Calu3 (cell line): ENCODE measurements around the gene UFSP1. TPM values are rescaled to one million over a fixed set of nuclear protein-coding genes. Genes with fewer than 3 reads are reported as not detected.
"Not testable (repeated sequence)": the region's sequence is repeated elsewhere in the genome, so short reads cannot be mapped to it uniquely, and the experiment has no call there.

Experiments
- BruUV-seq: library from RNA; stranded (reverse); fragments of 400-500 nt; replicated peaks from 2 replicates; lab custom pipeline; 2021; lab: Mats Ljungman, UMichigan
- CTCF ChIA-PET: fragments of 300-600 bp; sonication (Branson Sonifier 250); formaldehyde crosslinking; loops from one replicate; lab custom pipeline; 2022; ENCODE audit warnings: antibody characterized with exemption; lab: Charles Lee
- DNase-seq: peaks from one replicate; pipeline ENCODE4 v3.0.0; 2022
- H3K27ac Mint-ChIP-seq: one replicate; pipeline ENCODE4 v1.8.0; 2022; ENCODE audit warnings: mixed read lengths; ENCODE audit not compliant: unreplicated experiment
- H3K27me3 Mint-ChIP-seq: one replicate; pipeline ENCODE4 v1.8.0; 2022; ENCODE audit warnings: mixed read lengths; ENCODE audit not compliant: unreplicated experiment
- H3K36me3 Mint-ChIP-seq: one replicate; pipeline ENCODE4 v1.8.0; 2022; ENCODE audit warnings: mild to moderate bottlenecking, moderate library complexity, mixed read lengths; ENCODE audit not compliant: insufficient read depth, unreplicated experiment
- H3K4me1 Mint-ChIP-seq: one replicate; pipeline ENCODE4 v1.8.0; 2022; ENCODE audit warnings: mild to moderate bottlenecking, low read depth, mixed read lengths; ENCODE audit not compliant: unreplicated experiment
- H3K4me3 Mint-ChIP-seq: one replicate; pipeline ENCODE4 v1.8.0; 2022; ENCODE audit warnings: mild to moderate bottlenecking, low read depth, moderate library complexity, mixed read lengths; ENCODE audit not compliant: unreplicated experiment
- H3K9me3 Mint-ChIP-seq: one replicate; pipeline ENCODE4 v1.8.0; 2022; ENCODE audit warnings: low read depth, mixed read lengths; ENCODE audit not compliant: unreplicated experiment
- CTCF ChIP-seq: fragments of 200-600 bp; IDR thresholded peaks from one replicate; pipeline ENCODE4 v1.8.0; 2022; ENCODE audit warnings: antibody characterized with exemption; ENCODE audit not compliant: unreplicated experiment
- intact Hi-C: fragments of 100-400 bp; cut with micrococcal nuclease; formaldehyde crosslinking; loops from one replicate; pipeline ENCODE4 v1.10.0; 2022; ENCODE audit not compliant: unreplicated experiment
- total RNA-seq: library from RNA; stranded (reverse); gene quantifications from 2 replicates; pipeline ENCODE4 v1.2.3, GENCODE V29; 2022

Gene UFSP1
- total RNA-seq, 1 experiment from 2014 or later = 4.2 TPM

GRCh38 chr7:100911484-100911883, 22.0 kb upstream of the UFSP1 start:
- intact Hi-C loops = no loop called here
- no peak overlapping the region for H3K27ac Mint-ChIP-seq
- DNase-seq = no peak
- H3K27me3 Mint-ChIP-seq = no peaks in the 10 kb centered on the region
- no peak for TF ChIP-seq CTCF
- peaks cover 9% of the 10 kb centered on the region for H3K36me3 Mint-ChIP-seq
- no peak overlapping the region for H3K4me3 Mint-ChIP-seq
- peaks cover 17% of the 10 kb centered on the region for H3K4me1 Mint-ChIP-seq
- BruUV-seq = no TSS peak
- peaks cover 2% of the 10 kb centered on the region for H3K9me3 Mint-ChIP-seq
- CTCF ChIA-PET = interaction anchor here (0.7 kb wide), 2 partner anchors 108 to 1059 kb away, joined by 5 to 6 read pairs; no protein-coding TSS in a partner anchor

- H3K27me3 Mint-ChIP-seq, intact Hi-C loops, DNase-seq, CTCF ChIA-PET, BruUV-seq, H3K9me3 Mint-ChIP-seq, H3K4me3 Mint-ChIP-seq, H3K27ac Mint-ChIP-seq, H3K36me3 Mint-ChIP-seq: not testable (repeated sequence)
- H3K4me1 Mint-ChIP-seq = peaks cover 17% of the 10 kb centered on the region
Measured at GRCh38 chr7:100910443-100910842, 20.9 kb upstream of the UFSP1 start.

- no peak for DNase-seq
- Mint-ChIP-seq H3K36me3 (no peaks in the 10 kb centered on the region), H3K27ac (no peak overlapping the region), H3K4me1 (no peaks in the 10 kb centered on the region), H3K9me3 (peaks cover 2% of the 10 kb centered on the region), H3K4me3 (no peak overlapping the region), H3K27me3 (no peaks in the 10 kb centered on the region)
- intact Hi-C loops = no loop called here
- BruUV-seq = no TSS peak
- TF ChIP-seq CTCF = no peak
- CTCF ChIA-PET = no interaction called here
Measured at GRCh38 chr7:100908512-100908911, 19.0 kb upstream of the UFSP1 start.

- H3K27ac Mint-ChIP-seq = no peak overlapping the region
- no TSS peak for BruUV-seq
- intact Hi-C loops = no loop called here
- H3K9me3 Mint-ChIP-seq = no peaks in the 10 kb centered on the region
- no peak for TF ChIP-seq CTCF
- no peaks in the 10 kb centered on the region for H3K36me3 Mint-ChIP-seq
- H3K4me3 Mint-ChIP-seq = no peak overlapping the region
- CTCF ChIA-PET = interaction anchor here (0.7 kb wide), 1 partner anchor 128 kb away, joined by 4 read pairs; no protein-coding TSS in a partner anchor
- H3K4me1 Mint-ChIP-seq = no peaks in the 10 kb centered on the region
- DNase-seq = no peak
- peaks cover 7% of the 10 kb centered on the region for H3K27me3 Mint-ChIP-seq
Measured at GRCh38 chr7:100902638-100903037, 13.1 kb upstream of the UFSP1 start.

- Mint-ChIP-seq H3K36me3 (no peaks in the 10 kb centered on the region), H3K9me3 (no peaks in the 10 kb centered on the region), H3K27ac (no peak overlapping the region), H3K4me1 (no peaks in the 10 kb centered on the region), H3K4me3 (no peak overlapping the region), H3K27me3 (peaks cover 8% of the 10 kb centered on the region)
- no peak for DNase-seq
- CTCF ChIA-PET = interaction anchor here (0.7 kb wide), 1 partner anchor 34 kb away, joined by 6 read pairs; no protein-coding TSS in a partner anchor
- intact Hi-C loops = no loop called here
- TF ChIP-seq CTCF = no peak
- no TSS peak for BruUV-seq
Measured at GRCh38 chr7:100901921-100902332, 12.4 kb upstream of the UFSP1 start.
